Smooth muscle cell of the pulmonary artery (primary cell): ENCODE results near the gene NUP98. TPM values are rescaled to one million over a fixed set of nuclear protein-coding genes. Genes with fewer than 3 reads are reported as not detected.

Experiments
- total RNA-seq: library from RNA; depleted of rRNA; stranded (reverse); fragments of >200 nt; gene quantifications from 2 replicates; pipeline ENCODE4 v1.2.3, GENCODE V29; 2014

Gene NUP98
- total RNA-seq, result 104 and 110 TPM in 2 replicates

GRCh38 chr11:3797329-3798090 is at the start of gene NUP98:
NUP98 (minus strand) TSS chr11:3797554; CDS start chr11:3782117, 15,437 bp downstream.

GRCh38 chr11:3840870-3841425 is 43.6 kb upstream of the NUP98 start, which contains the start of gene RHOG:
RHOG (minus strand) TSS chr11:3840959; CDS start chr11:3828138, 12,821 bp downstream.

DNA sequence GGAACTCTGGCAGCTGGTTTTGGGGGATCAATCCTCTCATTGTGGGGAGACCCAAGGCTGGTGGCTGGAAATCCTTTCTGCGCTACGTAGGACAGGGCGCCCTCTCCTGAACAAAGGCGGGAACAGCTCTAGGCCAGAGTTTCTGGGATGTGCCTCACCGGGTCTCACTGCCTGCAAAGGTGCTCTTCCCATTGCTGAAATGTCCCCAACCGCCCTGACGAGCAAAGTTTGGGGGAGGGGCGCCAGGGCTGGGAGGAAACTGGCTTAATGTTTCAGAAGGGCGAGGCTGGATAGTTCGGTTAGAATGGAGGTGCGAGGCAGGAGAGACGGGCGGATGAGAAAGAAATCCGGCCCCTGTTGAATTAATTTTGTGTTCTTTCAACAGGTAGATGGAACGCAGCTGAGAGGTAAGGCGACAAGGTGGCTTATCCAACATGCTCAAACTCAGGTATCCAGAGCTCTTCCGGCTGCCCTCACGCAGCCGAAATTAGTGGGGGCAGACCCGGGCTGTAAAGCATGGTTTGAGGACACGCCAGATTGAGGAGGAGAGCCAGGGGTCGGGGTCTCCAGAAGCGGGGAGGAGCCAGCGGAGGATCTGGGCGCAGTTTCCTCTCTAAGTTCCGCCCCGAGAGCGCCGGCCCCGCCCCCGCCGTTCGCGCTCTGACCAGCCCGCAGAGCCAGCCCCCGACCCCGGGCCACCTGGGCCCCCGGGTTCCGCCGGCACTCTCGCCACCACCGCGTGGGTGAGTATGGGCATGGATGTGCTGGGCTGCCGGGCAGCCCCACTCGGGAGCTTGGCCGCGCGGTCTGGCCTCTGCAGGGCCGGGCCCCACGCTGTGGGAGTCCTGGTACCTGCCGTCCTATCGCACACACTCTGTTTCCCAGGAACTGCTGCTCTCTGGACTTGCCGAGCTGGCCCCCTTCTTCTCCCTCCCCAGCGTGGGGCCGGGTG is 10.8 kb upstream of the NUP98 start, which contains the start of gene PGAP2:
PGAP2 (plus strand) TSS at position 652 of the 952 bp plus-strand sequence. CDS start 2,700 bp downstream, outside the sequence.

GRCh38 chr11:3671334-3672254 is 125.8 kb downstream of the NUP98 start, which contains the start of gene CHRNA10:
CHRNA10 (minus strand) TSS chr11:3671384; CDS start chr11:3671312, 72 bp downstream.

GRCh38 chr11:3644817-3645235 is 152.5 kb downstream of the NUP98 start, which contains the start of gene ART1:
ART1 (plus strand) TSS chr11:3645128; CDS start chr11:3659214, 14,086 bp downstream.

DNA sequence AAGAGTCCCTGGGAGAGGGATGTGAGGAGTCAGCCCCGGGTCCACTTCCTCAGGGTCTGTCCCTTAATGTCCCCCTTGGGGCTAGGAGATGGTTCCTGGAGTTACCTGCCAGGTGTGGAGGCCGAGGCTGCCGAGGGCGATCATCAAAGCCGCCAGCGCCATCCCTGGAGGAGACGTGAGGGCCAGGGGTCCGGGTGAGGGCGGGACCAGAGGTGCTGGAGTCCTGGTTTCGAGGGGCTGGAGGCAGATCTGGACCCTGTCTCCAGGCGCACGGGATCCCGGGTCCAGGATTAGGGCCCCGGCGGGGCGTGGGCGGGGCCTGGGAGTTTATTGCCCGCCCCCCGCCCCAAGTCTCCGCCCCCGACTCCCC is 155.7 kb downstream of the NUP98 start, which contains the start of gene ART5:
ART5 (minus strand) TSS at position 292 of the 370 bp plus-strand sequence; CDS start at position 162, 130 bp downstream.

Other genes with a start within 250 kb of the NUP98 start
- gene ART5, start 155.6 kb downstream of the NUP98 start, total RNA-seq, result not detected in 2 replicates
- not detected in 2 replicates for gene ART1, start 152.4 kb downstream of the NUP98 start, total RNA-seq
- 0.79 and 1.1 TPM in 2 replicates for gene CHRNA10, start 126.2 kb downstream of the NUP98 start, total RNA-seq
- gene PGAP2, start 11.0 kb upstream of the NUP98 start, total RNA-seq, result 12.9 and 18.2 TPM in 2 replicates
- 15.5 and 18.2 TPM in 2 replicates for gene RHOG, start 43.4 kb upstream of the NUP98 start, total RNA-seq
- gene STIM1, start 58.1 kb upstream of the NUP98 start, total RNA-seq, result 48.1 and 59.5 TPM in 2 replicates